Cardiac muscle cell (in vitro differentiated cells and primary cell): ENCODE measurements around the gene GPR62. TPM values are rescaled to one million over a fixed set of nuclear protein-coding genes. Genes with fewer than 3 reads are reported as not detected.

ENCODE experiments used
- DNase-seq, 2 donors: peaks; one replicate each; pipeline versions ENCODE4 v3.0.0 to v3.0.0-alpha.2; 2010 to 2017; ENCODE audit warnings: low read depth in 1 of 2, low spot score in 1 of 2
- H3K27ac ChIP-seq: fragments of 200-600 bp; sonication (generic); 2 replicates; pipeline ENCODE4 v1.5.1; 2016
- H3K27me3 ChIP-seq: fragments of 200-600 bp; sonication (generic); 2 replicates; pipeline ENCODE4 v1.6.0; 2016; ENCODE audit warnings: control low read depth
- H3K36me3 ChIP-seq: fragments of 200-600 bp; sonication (generic); 2 replicates; pipeline ENCODE4 v1.5.1; 2016; ENCODE audit warnings: control low read depth
- H3K4me1 ChIP-seq: fragments of 200-600 bp; sonication (generic); 2 replicates; pipeline ENCODE4 v1.8.1; 2017; ENCODE audit warnings: low read depth, mild to moderate bottlenecking, mixed run types
- H3K4me3 ChIP-seq: fragments of 200-600 bp; sonication (generic); 2 replicates; pipeline ENCODE4 v1.5.1; 2016; ENCODE audit warnings: mild to moderate bottlenecking
- H3K9me3 ChIP-seq: fragments of 200-600 bp; sonication (generic); 2 replicates; pipeline ENCODE4 v1.5.1; 2017; ENCODE audit warnings: low read depth, mild to moderate bottlenecking, control low read depth
- CTCF ChIP-seq: IDR thresholded peaks from 2 replicates; pipeline ENCODE4 v1.5.1; 2012; ENCODE audit warnings: low read depth, mild to moderate bottlenecking, low read length
- polyA plus RNA-seq: library from polyadenylated mRNA; unstranded; fragments of >200 nt; fragmentation: Nextera tagmentation; extraction: Ambion mirVana; gene quantifications from 2 replicates; pipeline ENCODE4 v1.2.1, GENCODE V29; 2016
- total RNA-seq: library from RNA; depleted of rRNA; stranded (reverse); fragments of >200 nt; gene quantifications from 2 replicates; pipeline ENCODE4 v1.2.3, GENCODE V29; 2016

Gene GPR62
- total RNA-seq, result 0.42 and 1.1 TPM in 2 replicates
- polyA plus RNA-seq, result 0.94 and 2.2 TPM in 2 replicates

DNA sequence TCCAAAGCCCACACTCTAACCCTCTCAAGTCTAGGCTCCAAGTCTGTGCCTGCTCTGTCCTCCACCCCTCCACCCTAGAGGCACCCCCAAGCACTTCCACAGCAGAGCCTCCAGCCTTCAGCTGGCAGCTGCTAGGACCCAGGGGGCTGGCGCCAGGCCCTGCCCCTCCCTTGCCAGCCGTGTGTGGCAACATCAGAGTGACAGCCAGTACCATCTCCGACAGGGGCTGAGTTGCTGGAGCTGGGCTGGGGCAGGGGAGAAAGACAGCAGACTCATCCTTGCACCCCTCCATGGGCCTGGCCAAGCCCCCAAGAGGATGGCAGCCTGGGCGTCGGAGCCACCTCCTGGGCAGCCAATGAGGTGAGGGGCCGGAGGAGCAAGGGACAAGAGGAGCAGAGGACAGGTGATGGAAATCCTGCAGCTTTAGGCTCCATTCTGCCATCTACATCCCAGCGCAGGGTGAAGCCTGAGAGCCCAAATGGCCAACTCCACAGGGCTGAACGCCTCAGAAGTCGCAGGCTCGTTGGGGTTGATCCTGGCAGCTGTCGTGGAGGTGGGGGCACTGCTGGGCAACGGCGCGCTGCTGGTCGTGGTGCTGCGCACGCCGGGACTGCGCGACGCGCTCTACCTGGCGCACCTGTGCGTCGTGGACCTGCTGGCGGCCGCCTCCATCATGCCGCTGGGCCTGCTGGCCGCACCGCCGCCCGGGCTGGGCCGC, at the start of gene GPR62:
Gene GPR62, plus strand, starts transcription at position 207 of the 718 bp plus-strand sequence. Its CDS starts 272 bp downstream, at position 479.
- Histone ChIP-seq H3K36me3 (no peaks in the 10 kb centered on the region), H3K4me3 (no peak within 1 kb of the TSS), H3K4me1 (peaks cover 13% of the 10 kb centered on the region), H3K27me3 (peaks cover 24% of the 10 kb centered on the region), H3K27ac (no peak within 1 kb of the TSS), H3K9me3 (no peaks in the 10 kb centered on the region)
- no peak for TF ChIP-seq CTCF
- DNase-seq, result no peak

GRCh38 chr3:51908026-51908425, 47.2 kb upstream of the GPR62 start:
- Histone ChIP-seq H3K4me1 (no peaks in the 10 kb centered on the region), H3K9me3 (no peaks in the 10 kb centered on the region), H3K36me3 (no peaks in the 10 kb centered on the region), H3K27ac (no peak overlapping the region), H3K27me3 (no peaks in the 10 kb centered on the region), H3K4me3 (no peak overlapping the region)
- DNase-seq, result no peak
- TF ChIP-seq CTCF, result no peak

GRCh38 chr3:51916418-51916817, 38.8 kb upstream of the GPR62 start:
- no peak for TF ChIP-seq CTCF
- Histone ChIP-seq H3K9me3 (no peaks in the 10 kb centered on the region), H3K4me1 (no peaks in the 10 kb centered on the region), H3K36me3 (no peaks in the 10 kb centered on the region), H3K4me3 (no peak overlapping the region), H3K27ac (no peak overlapping the region), H3K27me3 (no peaks in the 10 kb centered on the region)
- no peak for DNase-seq

- no peaks in the 10 kb centered on the region for H3K9me3 ChIP-seq
These were observed 34.1 kb upstream of the GPR62 start for GRCh38 chr3:51921081-51921578.

More at GRCh38 chr3:51921081-51921578, 34.1 kb upstream of the GPR62 start:
- H3K27ac ChIP-seq, result no peak overlapping the region
- H3K27me3 ChIP-seq, result no peaks in the 10 kb centered on the region
- H3K36me3 ChIP-seq, result no peaks in the 10 kb centered on the region
- DNase-seq, result no peak
- H3K4me1 ChIP-seq, result no peaks in the 10 kb centered on the region
- no peak overlapping the region for H3K4me3 ChIP-seq
- TF ChIP-seq CTCF, result no peak
